Spleen (tissue), 11 donors: Measurements from ENCODE around the gene ITPK1. TPM values are rescaled to one million over a fixed set of nuclear protein-coding genes. Genes with fewer than 3 reads are reported as not detected.
A peak's percentile ranks its signal among the peaks of the same experiment; 100 is the strongest.

ENCODE experiments used
- DNase-seq: peaks from one replicate; pipeline ENCODE4 v3.0.0-alpha.2; 2020
- H3K27ac ChIP-seq, 8 donors: fragments of 200-600 bp; sonication (generic) in 7 of 8; 1 replicate in 4 of 8; 2 replicates in 4 of 8; pipeline versions ENCODE4 v1.5.0 to v1.8.0; 2016 to 2021; ENCODE audit warnings: inconsistent platforms in 4 of 8, mild to moderate bottlenecking in 4 of 8, moderate library complexity in 1 of 8
- H3K27me3 ChIP-seq, 7 donors: fragments of 200-600 bp; sonication (generic) in 6 of 7; replicated peaks in 1 of 7; 1 replicate in 4 of 7; 2 replicates in 3 of 7; pipeline versions ENCODE4 v1.5.0 to v1.8.0; 2016 to 2021; ENCODE audit warnings: inconsistent platforms in 3 of 7, mild to moderate bottlenecking in 1 of 7
- H3K36me3 ChIP-seq, 6 donors: fragments of 200-600 bp; sonication (generic) in 5 of 6; 1 replicate in 4 of 6; 2 replicates in 2 of 6; pipeline versions ENCODE4 v1.5.0 to v1.8.0; 2016 to 2021; ENCODE audit warnings: inconsistent platforms in 2 of 6
- H3K4me1 ChIP-seq, 6 donors: fragments of 200-600 bp; sonication (generic) in 5 of 6; 1 replicate in 3 of 6; 2 replicates in 3 of 6; pipeline versions ENCODE4 v1.5.0 to v1.8.0; 2016 to 2021; ENCODE audit warnings: inconsistent platforms in 3 of 6
- H3K4me3 ChIP-seq, 8 donors: fragments of 200-600 bp; sonication (generic) in 7 of 8; 1 replicate in 4 of 8; 2 replicates in 4 of 8; pipeline versions ENCODE4 v1.5.0 to v1.8.0; 2016 to 2021; ENCODE audit warnings: inconsistent platforms in 4 of 8, mild to moderate bottlenecking in 4 of 8, moderate library complexity in 2 of 8
- H3K9me3 ChIP-seq, 8 donors: fragments of 200-600 bp; sonication (generic) in 7 of 8; 1 replicate in 4 of 8; 2 replicates in 4 of 8; pipeline versions ENCODE4 v1.5.0 to v1.8.0; 2016 to 2021; ENCODE audit warnings: inconsistent platforms in 4 of 8
- POLR2A ChIP-seq, 3 donors: fragments of 450-650 bp; IDR thresholded peaks; one replicate each; pipeline ENCODE4 v1.5.1; 2017; ENCODE audit warnings: antibody characterized with exemption in 3 of 3, mild to moderate bottlenecking in 1 of 3
- POLR2AphosphoS5 ChIP-seq, 3 donors: sonication (generic); formaldehyde crosslinking; IDR thresholded peaks; one replicate each; pipeline ENCODE4 v1.5.1; 2017; ENCODE audit warnings: antibody characterized with exemption in 3 of 3
- WGBS, 5 donors: extraction: QIAGEN DNeasy Blood & Tissue Kit in 3 of 5; methylation state at CpG; one replicate each; pipeline versions ENCODE4 v1.1.5 to v1.1.7; 2013 to 2018; 5-methylcytosine and 5-hydroxymethylcytosine counted together
- intact Hi-C: fragments of 100-400 bp; cut with DNase I; formaldehyde crosslinking; loops from one replicate; pipeline ENCODE4 v1.15.0; 2023; ENCODE audit warnings: low total_unique reads
- polyA plus RNA-seq, 3 donors: library from polyadenylated mRNA; stranded (reverse); fragments of 200-250 nt; gene quantifications; one replicate each; pipeline ENCODE4 v1.2.1, GENCODE V29; 2013
- total RNA-seq, 7 donors: library from RNA; depleted of rRNA in 3 of 7; stranded (reverse); fragments of >200 nt in 3 of 7; fragmentation: NEBNext Ultra II Directional in 4 of 7; extraction: Animal tissue kit (Norgen Biotek cat#: 25700) in 4 of 7; gene quantifications; one replicate each; pipeline versions ENCODE4 v1.1.0 to v1.2.1, GENCODE V29; 2016 to 2021
- TF ChIP-seq, protein P1 (sequence below), 11 experiments: fragments of 200-600 bp in 7 of 11; fragments of 450-650 bp in 4 of 11; sonication (generic) in 4 of 11; IDR thresholded peaks in 8 of 11; conservative IDR thresholded peaks in 3 of 11; 1 replicate in 7 of 11; 2 replicates in 4 of 11; pipeline versions ENCODE4 v1.4.0 to v1.8.0; 2016 to 2021; ENCODE audit warnings: antibody characterized with exemption in 11 of 11, inconsistent platforms in 4 of 11, mild to moderate bottlenecking in 1 of 11
- donor health status: healthy with polysubstance abuse.
- donor health status: DM: no; HTN: no; CAD: no; lungs with moderate emphysema.
- donor health status: DM: no; HTN: no; CAD: no.
- donor health status: Bipolar disorder and iron deficiency.
- donor health status: healthy.
- donor health status: DM: no; HTN: no; CAD: no.
- donor health status: DM: yes; HTN: yes; CAD: no.

The ITPK1 gene
- total and polyA plus RNA-seq, 10 donors = 22.9 to 123 (median 68.0) TPM

DNA sequence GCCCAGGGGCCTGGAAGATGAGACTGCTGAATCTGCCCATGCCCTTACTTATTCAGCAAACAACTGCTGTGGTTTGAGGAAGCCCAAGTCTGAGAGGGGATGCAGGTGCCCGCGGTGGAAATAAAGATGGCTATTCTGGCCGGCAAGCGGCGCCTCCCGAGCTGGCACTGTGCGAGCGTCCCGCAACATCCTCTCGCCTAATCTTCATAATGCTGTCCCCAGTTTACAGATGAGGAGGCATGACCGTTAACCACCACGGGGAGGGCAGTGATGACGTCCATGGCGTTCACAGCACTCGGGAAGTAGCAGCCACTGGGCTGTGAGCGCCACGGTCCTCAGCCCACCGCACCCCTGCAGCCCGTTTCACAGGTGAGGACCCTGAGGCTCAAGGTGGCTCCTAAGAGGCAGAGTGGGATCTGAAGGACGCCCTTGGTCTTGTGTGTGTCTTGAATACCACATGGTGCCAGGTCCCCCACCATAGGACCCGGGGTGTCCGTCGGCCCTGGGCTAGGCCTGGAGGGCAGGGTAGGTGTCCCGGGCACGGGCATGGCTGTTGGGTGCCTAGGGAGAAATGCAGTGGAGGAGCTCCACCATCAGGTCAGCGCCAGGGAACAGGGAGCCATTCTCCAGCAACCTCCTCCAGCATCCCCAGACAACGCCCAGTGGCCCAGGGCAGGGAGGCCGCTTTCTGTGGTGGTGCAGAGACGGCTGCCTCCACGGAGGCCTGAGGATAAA is 172.6 kb downstream of the ITPK1 start:
- Histone ChIP-seq H3K4me3 (no peak overlapping the region), H3K27me3 (no peaks in the 10 kb centered on the region), H3K27ac (no peak overlapping the region), H3K4me1 (no peaks in the 10 kb centered on the region), H3K36me3 (peaks cover 0 to 100% (median 73%) of the 10 kb centered on the region in 6 donors), H3K9me3 (no peaks in the 10 kb centered on the region)
- intact Hi-C loops = no loop called here
- TF ChIP-seq POLR2A (IDR thresholded peaks at IDR 0.05) = no peak
- TF ChIP-seq, protein P1, sequence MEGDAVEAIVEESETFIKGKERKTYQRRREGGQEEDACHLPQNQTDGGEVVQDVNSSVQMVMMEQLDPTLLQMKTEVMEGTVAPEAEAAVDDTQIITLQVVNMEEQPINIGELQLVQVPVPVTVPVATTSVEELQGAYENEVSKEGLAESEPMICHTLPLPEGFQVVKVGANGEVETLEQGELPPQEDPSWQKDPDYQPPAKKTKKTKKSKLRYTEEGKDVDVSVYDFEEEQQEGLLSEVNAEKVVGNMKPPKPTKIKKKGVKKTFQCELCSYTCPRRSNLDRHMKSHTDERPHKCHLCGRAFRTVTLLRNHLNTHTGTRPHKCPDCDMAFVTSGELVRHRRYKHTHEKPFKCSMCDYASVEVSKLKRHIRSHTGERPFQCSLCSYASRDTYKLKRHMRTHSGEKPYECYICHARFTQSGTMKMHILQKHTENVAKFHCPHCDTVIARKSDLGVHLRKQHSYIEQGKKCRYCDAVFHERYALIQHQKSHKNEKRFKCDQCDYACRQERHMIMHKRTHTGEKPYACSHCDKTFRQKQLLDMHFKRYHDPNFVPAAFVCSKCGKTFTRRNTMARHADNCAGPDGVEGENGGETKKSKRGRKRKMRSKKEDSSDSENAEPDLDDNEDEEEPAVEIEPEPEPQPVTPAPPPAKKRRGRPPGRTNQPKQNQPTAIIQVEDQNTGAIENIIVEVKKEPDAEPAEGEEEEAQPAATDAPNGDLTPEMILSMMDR (IDR thresholded peaks at IDR 0.05 in 8 of 11, conservative IDR thresholded peaks at IDR 0.05 in 3 of 11) = no peak
- TF ChIP-seq POLR2AphosphoS5 (IDR thresholded peaks at IDR 0.05) = no peak
- 93 to 96% (median 94%) methylated on average over 26 to 30 of the region's 30 CpGs for WGBS, 5 donors
- no peak for DNase-seq

DNA sequence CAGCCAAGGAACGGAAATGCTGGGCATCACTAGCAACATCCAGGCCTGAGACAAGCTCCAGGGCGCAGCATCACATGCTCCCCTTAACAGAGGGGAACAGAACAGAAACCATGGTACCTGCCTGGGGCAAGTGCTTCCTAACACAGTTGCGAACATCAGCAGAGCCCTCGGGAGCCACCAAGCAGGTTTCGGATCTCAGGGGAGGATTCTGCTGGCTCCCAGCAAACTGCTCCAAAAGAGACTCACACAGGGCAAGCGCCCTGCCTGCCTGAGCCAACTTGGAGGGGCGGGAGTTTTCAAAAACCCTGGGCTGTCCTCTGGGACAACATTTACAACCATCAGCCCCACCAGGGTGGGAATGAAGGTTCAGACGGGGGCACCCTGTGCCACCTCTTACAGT is 173.1 kb downstream of the ITPK1 start:
- peaks cover 0 to 100% (median 76%) of the 10 kb centered on the region in 6 donors for H3K36me3 ChIP-seq
- no peak overlapping the region for H3K4me3 ChIP-seq
- no peaks in the 10 kb centered on the region for H3K27me3 ChIP-seq
- DNase-seq = no peak
- no peaks in the 10 kb centered on the region for H3K4me1 ChIP-seq
- H3K9me3 ChIP-seq = no peaks in the 10 kb centered on the region
- no peak overlapping the region for H3K27ac ChIP-seq
- intact Hi-C loops = no loop called here
- TF ChIP-seq POLR2AphosphoS5 (IDR thresholded peaks at IDR 0.05) = no peak
- TF ChIP-seq, protein P1 (IDR thresholded peaks at IDR 0.05 in 8 of 11, conservative IDR thresholded peaks at IDR 0.05 in 3 of 11) = no peak
- no peak for TF ChIP-seq POLR2A (IDR thresholded peaks at IDR 0.05)
- 85 to 99% (median 94%) methylated on average over 7 to 8 of the region's 8 CpGs for WGBS, 5 donors

DNA sequence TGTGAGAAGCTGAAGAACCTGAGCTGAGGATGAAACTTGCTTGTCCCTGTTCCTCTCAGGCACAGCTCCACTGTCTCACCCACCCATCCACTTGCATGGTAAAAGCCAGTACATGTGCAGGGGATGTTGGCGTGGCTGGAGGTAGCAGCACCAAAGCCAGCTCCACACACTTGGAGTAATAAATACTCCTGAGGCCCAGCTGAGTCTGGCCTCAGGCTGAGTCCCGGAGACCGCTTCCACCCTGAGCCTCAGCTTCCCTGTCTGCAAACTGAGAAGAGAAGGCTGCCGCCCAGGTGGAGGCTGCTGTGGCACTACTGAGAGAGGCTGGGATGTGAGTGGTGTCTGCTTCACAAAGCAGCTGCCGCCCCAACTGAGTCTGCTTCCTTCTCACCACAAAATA is 173.6 kb downstream of the ITPK1 start:
- Histone ChIP-seq H3K27ac (no peak overlapping the region), H3K4me1 (no peaks in the 10 kb centered on the region), H3K36me3 (peaks cover 0 to 100% (median 80%) of the 10 kb centered on the region in 6 donors), H3K9me3 (no peaks in the 10 kb centered on the region), H3K27me3 (no peaks in the 10 kb centered on the region), H3K4me3 (no peak overlapping the region)
- WGBS, 5 donors = 93 to 97% (median 94%) methylated on average over 5 of the region's 5 CpGs
- TF ChIP-seq POLR2A (IDR thresholded peaks at IDR 0.05) (no peak), POLR2AphosphoS5 (IDR thresholded peaks at IDR 0.05) (no peak)
- intact Hi-C loops = no loop called here
- DNase-seq = no peak

DNA sequence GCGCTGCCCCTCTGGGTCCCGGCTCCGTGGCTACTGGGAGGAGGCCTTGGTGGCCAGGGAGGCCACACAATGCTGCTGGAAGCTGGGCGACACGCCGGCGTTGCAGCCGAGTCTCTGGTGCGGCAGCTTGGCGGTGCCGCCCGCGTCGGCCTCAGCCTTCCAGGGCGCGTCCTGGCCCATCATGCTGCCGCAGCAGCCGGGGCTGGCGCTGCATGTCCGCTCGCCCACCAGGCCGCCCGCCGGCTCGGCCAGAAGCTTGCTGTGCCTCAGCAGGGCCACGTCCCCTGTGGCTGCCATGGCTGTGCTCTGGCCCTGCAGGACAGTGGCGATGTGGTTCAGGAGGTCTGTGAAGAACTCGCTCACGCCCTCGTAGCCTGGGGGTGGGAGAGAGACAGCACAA is 174.2 kb downstream of the ITPK1 start:
- DNase-seq = no peak
- no peaks in the 10 kb centered on the region for H3K4me1 ChIP-seq
- 96 to 98% (median 96%) methylated on average over 7 to 30 of the region's 30 CpGs for WGBS, 5 donors
- no peak overlapping the region for H3K4me3 ChIP-seq
- H3K27ac ChIP-seq = no peak overlapping the region
- H3K9me3 ChIP-seq = no peaks in the 10 kb centered on the region
- H3K36me3 ChIP-seq = peaks cover 0 to 100% (median 83%) of the 10 kb centered on the region in 6 donors
- TF ChIP-seq, protein P1 (IDR thresholded peaks at IDR 0.05 in 8 of 11, conservative IDR thresholded peaks at IDR 0.05 in 3 of 11) = no peak
- TF ChIP-seq POLR2A (IDR thresholded peaks at IDR 0.05) = no peak
- TF ChIP-seq POLR2AphosphoS5 (IDR thresholded peaks at IDR 0.05) = peak in 1 of 3 donors; percentile 26
- no peaks in the 10 kb centered on the region for H3K27me3 ChIP-seq
- intact Hi-C loops = no loop called here
